ENCODE results near the gene HMGCL. TPM values are rescaled to one million over a fixed set of nuclear protein-coding genes. Genes with fewer than 3 reads are reported as not detected.
A peak's percentile ranks its signal among the peaks of the same experiment; 100 is the strongest.

Gene HMGCL
- total RNA-seq, 1 experiment from 2014 or later: 30.4 TPM

- H3K27me3 Mint-ChIP-seq (ENCODE audit: insufficient read depth, unreplicated experiment): peaks cover 16% of the 10 kb centered on the region
- ChIA-PET CTCF (interaction anchor here (1.0 to 3.4 kb wide), 3 partner anchors 40 to 63 kb away, joined by 3 to 16 read pairs (median 4); no protein-coding TSS in a partner anchor), POLR2A (interaction anchor here (1.2 kb wide), 1 partner anchor 11 kb away, joined by 3 read pairs; no protein-coding TSS in a partner anchor)
- H3K36me3 Mint-ChIP-seq (ENCODE audit: insufficient read depth, unreplicated experiment): peaks cover 8% of the 10 kb centered on the region
- intact Hi-C loops (cut with micrococcal nuclease): loop anchor here (1.0 kb wide), 1 partner anchor 59 kb away; no protein-coding TSS in a partner anchor
- peak; percentile 87 for DNase-seq (ENCODE audit: unreplicated experiment)
- no peaks in the 10 kb centered on the region for H3K9me3 Mint-ChIP-seq (ENCODE audit: unreplicated experiment)
- peak; percentile 83 for TF ChIP-seq CTCF (IDR thresholded peaks at IDR 0.05; ENCODE audit: unreplicated experiment)
- H3K27ac Mint-ChIP-seq (ENCODE audit: low read depth, unreplicated experiment): peak within 1 kb of the TSS; percentile 40
- BruUV-seq (replicated peaks): no TSS peak
- H3K4me1 Mint-ChIP-seq (ENCODE audit: insufficient read depth, unreplicated experiment): peaks cover 30% of the 10 kb centered on the region
- H3K4me3 Mint-ChIP-seq (ENCODE audit: unreplicated experiment): peak within 1 kb of the TSS; percentile 70
Observed at GRCh38 chr1:23867895-23868556, 42.8 kb upstream of the HMGCL start, which contains the start of gene FUCA1. Gene FUCA1 (minus strand): TSS chr1:23868290. CDS start chr1:23868286, 4 bp downstream.

GRCh38 chr1:23867542-23867894 lies 42.3 kb upstream of the HMGCL start:
- Mint-ChIP-seq H3K4me3 (ENCODE audit: unreplicated experiment) (peak overlapping the region; percentile 70), H3K9me3 (ENCODE audit: unreplicated experiment) (no peaks in the 10 kb centered on the region), H3K27me3 (ENCODE audit: insufficient read depth, unreplicated experiment) (peaks cover 16% of the 10 kb centered on the region), H3K4me1 (ENCODE audit: insufficient read depth, unreplicated experiment) (peaks cover 30% of the 10 kb centered on the region), H3K36me3 (ENCODE audit: insufficient read depth, unreplicated experiment) (peaks cover 13% of the 10 kb centered on the region), H3K27ac (ENCODE audit: low read depth, unreplicated experiment) (peak overlapping the region; percentile 14)
- intact Hi-C loops (cut with micrococcal nuclease): no loop called here
- TF ChIP-seq CTCF (IDR thresholded peaks at IDR 0.05; ENCODE audit: unreplicated experiment): no peak
- peak; percentile 1 for DNase-seq (ENCODE audit: unreplicated experiment)
- BruUV-seq (replicated peaks): no TSS peak
- CTCF ChIA-PET: interaction anchor here (3.4 kb wide), 1 partner anchor 57 kb away, joined by 16 read pairs; no protein-coding TSS in a partner anchor
- POLR2A ChIA-PET: interaction anchor here (1.2 kb wide), 1 partner anchor 11 kb away, joined by 3 read pairs; no protein-coding TSS in a partner anchor

- Mint-ChIP-seq H3K4me3 (ENCODE audit: unreplicated experiment) (peak overlapping the region; percentile 39), H3K4me1 (ENCODE audit: insufficient read depth, unreplicated experiment) (peaks cover 30% of the 10 kb centered on the region)
Observed at GRCh38 chr1:23865543-23865930, 40.3 kb upstream of the HMGCL start.

More at GRCh38 chr1:23865543-23865930, 40.3 kb upstream of the HMGCL start:
- peak; percentile 91 for DNase-seq (ENCODE audit: unreplicated experiment)
- POLR2A ChIA-PET: interaction anchor here (0.7 to 2.5 kb wide), 17 partner anchors 8 to 290 kb away, joined by 3 to 22 read pairs (median 3); partner anchors contain the start of genes CNR2, GALE, HMGCL and LYPLA2
- TF ChIP-seq CTCF (IDR thresholded peaks at IDR 0.05; ENCODE audit: unreplicated experiment): no peak
- Mint-ChIP-seq H3K27ac (ENCODE audit: low read depth, unreplicated experiment) (peak overlapping the region; percentile 47), H3K36me3 (ENCODE audit: insufficient read depth, unreplicated experiment) (peaks cover 28% of the 10 kb centered on the region), H3K9me3 (ENCODE audit: unreplicated experiment) (no peaks in the 10 kb centered on the region), H3K27me3 (ENCODE audit: insufficient read depth, unreplicated experiment) (peaks cover 16% of the 10 kb centered on the region)
- no TSS peak for BruUV-seq (replicated peaks)
- intact Hi-C loops (cut with micrococcal nuclease): no loop called here
- CTCF ChIA-PET: interaction anchor here (0.6 to 1.7 kb wide), 2 partner anchors 51 to 1340 kb away, joined by 4 read pairs; no protein-coding TSS in a partner anchor

Data from MCF 10A (cell line).